ENCODE measurements around the gene MGST2. TPM values are rescaled to one million over a fixed set of nuclear protein-coding genes. Genes with fewer than 3 reads are reported as not detected.

Gene MGST2
- 47.2 to 60.9 TPM (median 49.0 TPM) in 5 replicates for total RNA-seq (2022; extraction: Qiagen RNA extraction; ENCODE audit: low read depth)

DNA sequence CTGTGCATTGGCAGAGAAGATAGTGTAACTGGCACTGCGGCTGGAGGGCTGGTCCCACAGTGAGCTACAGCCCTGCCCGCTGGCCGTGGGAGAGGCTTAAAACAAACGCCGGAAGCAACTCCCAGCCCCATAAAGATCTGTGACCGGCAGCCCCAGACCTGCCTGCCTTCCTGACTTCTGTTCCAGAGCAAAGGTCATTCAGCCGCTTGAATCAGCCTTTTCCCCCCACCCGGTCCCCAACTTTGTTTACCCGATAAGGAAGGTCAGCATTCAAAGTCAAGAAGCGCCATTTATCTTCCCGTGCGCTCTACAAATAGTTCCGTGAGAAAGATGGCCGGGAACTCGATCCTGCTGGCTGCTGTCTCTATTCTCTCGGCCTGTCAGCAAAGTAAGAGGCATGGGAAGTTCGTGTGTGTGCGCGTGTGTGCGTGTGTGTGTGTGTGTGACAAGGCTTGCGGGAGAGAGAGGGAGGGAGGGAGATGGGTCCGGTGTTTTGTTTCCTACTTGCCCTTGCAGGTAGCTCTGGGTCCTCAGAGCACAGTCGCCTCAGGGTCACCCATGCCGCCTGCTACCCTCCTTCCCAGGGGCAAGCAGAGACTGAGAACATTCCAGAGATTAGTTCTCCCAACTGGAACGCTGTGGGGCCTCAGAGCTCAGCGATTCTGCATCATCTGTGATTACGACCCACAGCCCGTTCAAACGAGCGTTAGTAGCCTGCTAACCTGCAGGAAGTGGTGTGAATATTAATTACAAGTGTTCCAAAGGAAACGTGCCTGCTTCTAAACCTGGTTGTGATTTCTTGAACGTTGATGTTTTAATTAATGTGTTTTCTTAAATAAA, at the start of gene MGST2:
Gene MGST2 (plus strand): TSS at position 130 of the 840 bp plus-strand sequence. CDS start 201 bp downstream, at position 331.

Other genes starting within 250 kb of the MGST2 start
- 1.5 to 2.5 TPM (median 2.3 TPM) in 5 replicates for gene RAB33B, start 211.7 kb upstream of the MGST2 start, total RNA-seq (2022; extraction: Qiagen RNA extraction; ENCODE audit: low read depth)
- gene SETD7, start 109.6 kb upstream of the MGST2 start, total RNA-seq (2022; extraction: Qiagen RNA extraction; ENCODE audit: low read depth): 28.4 to 46.0 TPM (median 40.6 TPM) in 5 replicates